HCT116 (cell line): ENCODE data around the gene IMPG1. TPM values are rescaled to one million over a fixed set of nuclear protein-coding genes. Genes with fewer than 3 reads are reported as not detected.

Source experiments
- ATAC-seq: fragments of 200-7000 bp; cut with Tn5 transposase; 2 replicates; pipeline ENCODE4 v1.9.1; 2020; ENCODE audit warnings: mild to moderate bottlenecking, moderate library complexity
- BruUV-seq: library from RNA; stranded (reverse); fragments of 400-500 nt; replicated peaks from 2 replicates; lab custom pipeline; 2021; lab: Mats Ljungman, UMichigan
- CTCF ChIA-PET: fragments of 300-600 bp; sonication (Branson Sonifier 250); formaldehyde crosslinking; loops from one replicate; lab custom pipeline; 2021; ENCODE audit warnings: antibody characterized with exemption; lab: Charles Lee
- POLR2A ChIA-PET: fragments of 300-600, 350-600 bp; sonication (Branson Sonifier 250); formaldehyde crosslinking; loops from one replicate; lab custom pipeline; 2021; ENCODE audit warnings: antibody characterized with exemption; lab: Charles Lee
- RAD21 ChIA-PET, 2 experiments: fragments of 300-600 bp; sonication (Branson Sonifier 250); formaldehyde crosslinking; loops; one replicate each; lab custom pipeline; 2023; ENCODE audit warnings: low total read pairs in 2 of 2; ENCODE audit not compliant: uncharacterized antibody in 2 of 2, unreplicated experiment in 2 of 2, low non-redundant PET in 1 of 2; lab: Charles Lee
- DNase-seq: peaks from one replicate; pipeline ENCODE4 v3.0.0-alpha.2; 2010; ENCODE audit warnings: low read depth, low spot score
- H2AFZ ChIP-seq: fragments of 200-600 bp; shearing (Covaris generic), sonication (generic); 2 replicates; pipeline ENCODE4 v1.6.1; 2017; ENCODE audit warnings: low read depth, mixed run types, mixed read lengths, antibody characterized with exemption, low read length; ENCODE audit not compliant: poor library complexity, severe bottlenecking
- H3K27ac ChIP-seq: 2 replicates; pipeline ENCODE4 v1.5.1; 2012; ENCODE audit warnings: low read depth, low read length
- H3K27me3 ChIP-seq: fragments of 200-600 bp; sonication (generic); 2 replicates; pipeline ENCODE4 v1.6.1; 2016; ENCODE audit warnings: mixed run types, low read length, mixed read lengths; ENCODE audit not compliant: insufficient read depth
- H3K36me3 ChIP-seq, 2 experiments: fragments of 200-500 bp in 1 of 2; fragments of 200-600 bp in 1 of 2; sonication (Bioruptor generic) in 1 of 2; sonication (generic) in 1 of 2; 2 replicates each; pipeline versions ENCODE4 v1.5.1 to v1.6.1; 2014 to 2016; ENCODE audit warnings: low read length in 2 of 2, inconsistent platforms in 1 of 2, mixed read lengths in 1 of 2, mixed run types in 1 of 2; ENCODE audit not compliant: insufficient read depth in 2 of 2, control insufficient read depth in 1 of 2
- H3K4me1 ChIP-seq, 2 experiments: fragments of 200-600 bp in 1 of 2; sonication (generic) in 1 of 2; 2 replicates each; pipeline versions ENCODE4 v1.5.1 to v1.6.1; 2012 to 2017; ENCODE audit warnings: low read length in 2 of 2, inconsistent platforms in 1 of 2, mild to moderate bottlenecking in 1 of 2, mixed read lengths in 1 of 2, mixed run types in 1 of 2, moderate library complexity in 1 of 2; ENCODE audit not compliant: insufficient read depth in 2 of 2, control insufficient read depth in 1 of 2
- H3K4me2 ChIP-seq: fragments of 200-600 bp; sonication (generic); 2 replicates; pipeline ENCODE4 v1.6.1; 2017; ENCODE audit warnings: mixed run types, low read length, mixed read lengths
- H3K4me3 ChIP-seq, 2 experiments: fragments of 200-600 bp in 1 of 2; sonication (generic) in 1 of 2; replicated peaks in 1 of 2; 2 replicates each; pipeline ENCODE4 v1.5.1; 2011 to 2016; ENCODE audit warnings: low read length in 2 of 2, control low read depth in 1 of 2, low read depth in 1 of 2, mild to moderate bottlenecking in 1 of 2, mixed read lengths in 1 of 2, mixed run types in 1 of 2
- H3K79me2 ChIP-seq: fragments of 200-600 bp; sonication (generic); 2 replicates; pipeline ENCODE4 v1.6.1; 2017; ENCODE audit warnings: mild to moderate bottlenecking, mixed run types, low read length, moderate library complexity, mixed read lengths; ENCODE audit not compliant: insufficient read depth
- H3K9ac ChIP-seq: fragments of 200-600 bp; sonication (generic); 2 replicates; pipeline ENCODE4 v1.6.1; 2016; ENCODE audit warnings: low read length, mixed read lengths
- H3K9me2 ChIP-seq: fragments of 200-600 bp; sonication (generic), shearing (Covaris generic); 2 replicates; pipeline ENCODE4 v1.6.1; 2017; ENCODE audit warnings: mixed run types, mild to moderate bottlenecking, moderate library complexity; ENCODE audit not compliant: insufficient read depth
- H3K9me3 ChIP-seq, 2 experiments: fragments of 200-500 bp in 1 of 2; fragments of 200-600 bp in 1 of 2; sonication (Bioruptor generic) in 1 of 2; sonication (generic) in 1 of 2; 2 replicates each; pipeline ENCODE4 v1.6.1; 2014 to 2017; ENCODE audit warnings: low read length in 2 of 2, mixed read lengths in 2 of 2, inconsistent platforms in 1 of 2, low read depth in 1 of 2, mild to moderate bottlenecking in 1 of 2, mixed run types in 1 of 2, moderate library complexity in 1 of 2; ENCODE audit not compliant: control insufficient read depth in 1 of 2, insufficient read depth in 1 of 2
- H4K20me1 ChIP-seq: fragments of 200-600 bp; sonication (generic), shearing (Covaris generic); 2 replicates; pipeline ENCODE4 v1.6.1; 2017; ENCODE audit warnings: mixed run types, mild to moderate bottlenecking, moderate library complexity; ENCODE audit not compliant: insufficient read depth
- ATF3 ChIP-seq: IDR thresholded peaks from 2 replicates; pipeline ENCODE4 v1.6.1; 2012
- CBX3 ChIP-seq: IDR thresholded peaks from 2 replicates; pipeline ENCODE4 v1.6.1; 2012; ENCODE audit warnings: low read depth
- CEBPB ChIP-seq: IDR thresholded peaks from 2 replicates; pipeline ENCODE4 v1.6.1; 2012; ENCODE audit warnings: low read depth
- CTCF ChIP-seq, 3 experiments: fragments of 200-600 bp in 1 of 3; sonication (generic) in 1 of 3; IDR thresholded peaks in 2 of 3; conservative IDR thresholded peaks in 1 of 3; 2 replicates each; pipeline ENCODE4 v1.5.1; 2012 to 2017; ENCODE audit warnings: low read depth in 2 of 3, low read length in 2 of 3, antibody characterized with exemption in 1 of 3, borderline replicate concordance in 1 of 3, control low read depth in 1 of 3, mild to moderate bottlenecking in 1 of 3, mixed read lengths in 1 of 3, mixed run types in 1 of 3, moderate library complexity in 1 of 3; ENCODE audit not compliant: insufficient read depth in 1 of 3
- EGR1 ChIP-seq: IDR thresholded peaks from 2 replicates; pipeline ENCODE4 v1.6.1; 2012; ENCODE audit warnings: low read depth
- EZH2phosphoT487 ChIP-seq: fragments of 200-600 bp; IDR thresholded peaks from 2 replicates; pipeline ENCODE4 v1.6.1; 2018; ENCODE audit warnings: antibody characterized with exemption, borderline replicate concordance
- FOSL1 ChIP-seq: IDR thresholded peaks from 2 replicates; pipeline ENCODE4 v1.6.1; 2012; ENCODE audit warnings: low read depth
- JUND ChIP-seq: IDR thresholded peaks from 2 replicates; pipeline ENCODE4 v1.6.1; 2012
- MAX ChIP-seq: IDR thresholded peaks from 2 replicates; pipeline ENCODE4 v1.6.1; 2012
- POLR2A ChIP-seq: IDR thresholded peaks from 2 replicates; pipeline ENCODE4 v1.7.0; 2011; ENCODE audit warnings: borderline replicate concordance; ENCODE audit not compliant: insufficient read depth, insufficient read length; ENCODE audit errors: extremely low read depth
- POLR2AphosphoS5 ChIP-seq: IDR thresholded peaks from 2 replicates; pipeline ENCODE4 v1.6.1; 2011; ENCODE audit warnings: mild to moderate bottlenecking, low read depth, low read length, moderate library complexity
- RAD21 ChIP-seq: IDR thresholded peaks from 2 replicates; pipeline ENCODE4 v1.6.1; 2012; ENCODE audit warnings: low read depth, mild to moderate bottlenecking
- REST ChIP-seq: IDR thresholded peaks from 2 replicates; pipeline ENCODE4 v1.6.1; 2012; ENCODE audit warnings: low read depth
- SIN3A ChIP-seq: IDR thresholded peaks from 2 replicates; pipeline ENCODE4 v1.6.1; 2012; ENCODE audit warnings: low read depth
- SP1 ChIP-seq: IDR thresholded peaks from 2 replicates; pipeline ENCODE4 v1.6.1; 2012; ENCODE audit warnings: low read depth
- SRF ChIP-seq: IDR thresholded peaks from 2 replicates; pipeline ENCODE4 v1.6.1; 2012; ENCODE audit warnings: low read depth
- YY1 ChIP-seq: IDR thresholded peaks from 2 replicates; pipeline ENCODE4 v1.6.1; 2011; ENCODE audit warnings: low read length, low read depth, moderate library complexity, mild to moderate bottlenecking; ENCODE audit not compliant: insufficient replicate concordance; ENCODE audit errors: extremely low read depth
- ZBTB33 ChIP-seq: IDR thresholded peaks from 2 replicates; pipeline ENCODE4 v1.6.1; 2011; ENCODE audit warnings: mild to moderate bottlenecking, low read length, moderate library complexity; ENCODE audit not compliant: insufficient replicate concordance; ENCODE audit errors: extremely low read depth
- ZFX ChIP-seq: fragments of 450-650 bp; IDR thresholded peaks from 2 replicates; pipeline ENCODE4 v1.6.1; 2017
- ZNF274 ChIP-seq: fragments of 200-500 bp; sonication (Bioruptor generic); IDR thresholded peaks from 2 replicates; pipeline ENCODE4 v1.6.1; 2014; ENCODE audit warnings: mild to moderate bottlenecking, low read depth, low read length, inconsistent platforms
- intact Hi-C: fragments of 100-400 bp; cut with micrococcal nuclease; formaldehyde crosslinking; loops from 2 replicates; pipeline ENCODE4 v1.10.0; 2022
- total RNA-seq: library from RNA; stranded (reverse); gene quantifications from one replicate; pipeline ENCODE4 v1.2.1, GENCODE V29; 2021; ENCODE audit not compliant: unreplicated experiment

The IMPG1 gene
- total RNA-seq, 1 experiment from 2014 or later = not detected

- H3K79me2 ChIP-seq = no peaks in the 10 kb centered on the region
- H3K9me3 ChIP-seq = no peaks in the 10 kb centered on the region
- ChIA-PET RAD21 (no interaction called here), CTCF (no interaction called here), POLR2A (no interaction called here)
- H2AFZ ChIP-seq = no peak overlapping the region
- TF ChIP-seq ZNF274 = no peak
- TF ChIP-seq FOSL1 = no peak
- no peak for TF ChIP-seq ZFX
- TF ChIP-seq ATF3 = no peak
- no peak for TF ChIP-seq YY1
- TF ChIP-seq SP1 = no peak
- no peak for TF ChIP-seq RAD21
- TF ChIP-seq EGR1 = no peak
- TF ChIP-seq CTCF (IDR thresholded peaks at IDR 0.05 in 2 of 3, conservative IDR thresholded peaks at IDR 0.05 in 1 of 3; ENCODE audit: borderline replicate concordance in 1 of 3, insufficient read depth in 1 of 3, low read depth in 2 of 3, low read length in 2 of 3) = no peak
- no peak for TF ChIP-seq ZBTB33
- no peak for TF ChIP-seq EZH2phosphoT487
- TF ChIP-seq MAX = no peak
- no peak for TF ChIP-seq CEBPB
- TF ChIP-seq POLR2A = no peak
- no peak for TF ChIP-seq SIN3A
- TF ChIP-seq SRF = no peak
- TF ChIP-seq JUND = no peak
- no peak for TF ChIP-seq POLR2AphosphoS5
- TF ChIP-seq CBX3 = no peak
- TF ChIP-seq REST = no peak
- DNase-seq (no peak), ATAC-seq (no peak)
- H3K4me2 ChIP-seq = no peak overlapping the region
- H3K27me3 ChIP-seq = no peaks in the 10 kb centered on the region
- H3K4me1 ChIP-seq = no peaks in the 10 kb centered on the region
- H3K36me3 ChIP-seq = no peaks in the 10 kb centered on the region
- intact Hi-C loops = no loop called here
- H4K20me1 ChIP-seq = no peaks in the 10 kb centered on the region
- no TSS peak for BruUV-seq
- H3K4me3 ChIP-seq = no peak overlapping the region
- no peak overlapping the region for H3K9ac ChIP-seq
- no peak overlapping the region for H3K27ac ChIP-seq
- H3K9me2 ChIP-seq = no peaks in the 10 kb centered on the region
Observed at GRCh38 chr6:75991941-75992340, 80.5 kb downstream of the IMPG1 start.
